NCI-H128 (cell line): ENCODE results near the gene STX16.

Source experiments
- DNase-seq: peaks from one replicate; lab custom pipeline; 2025; ENCODE audit not compliant: unreplicated experiment; lab: John Stamatoyannopoulos, UW

The STX16 gene

GRCh38 chr20:58650776-58651558, at the start of gene STX16:
TSS of gene STX16 (plus strand) at chr20:58651283. CDS start at chr20:58652007, 724 bp downstream.
- peak; percentile 73 for DNase-seq

GRCh38 chr20:58602124-58602523, 49.0 kb upstream of the STX16 start:
- DNase-seq: no peak

GRCh38 chr20:58603721-58604120, 47.4 kb upstream of the STX16 start:
- no peak for DNase-seq

GRCh38 chr20:58604128-58604881, 46.8 kb upstream of the STX16 start:
- no peak for DNase-seq

GRCh38 chr20:58605292-58606065, 45.6 kb upstream of the STX16 start:
- DNase-seq: no peak

- no peak for DNase-seq
Observed at GRCh38 chr20:58606184-58606583, 44.9 kb upstream of the STX16 start.

- no peak for DNase-seq
Observed at GRCh38 chr20:58608096-58608840, 42.8 kb upstream of the STX16 start.

GRCh38 chr20:58609026-58609425, 42.1 kb upstream of the STX16 start:
- no peak for DNase-seq

GRCh38 chr20:58610071-58610800, 40.8 kb upstream of the STX16 start:
- no peak for DNase-seq

- no peak for DNase-seq
Observed at GRCh38 chr20:58610811-58611210, 40.3 kb upstream of the STX16 start.

- no peak for DNase-seq
Observed at GRCh38 chr20:58611236-58612030, 39.6 kb upstream of the STX16 start.

- DNase-seq: no peak
Observed at GRCh38 chr20:58612121-58612691, 38.9 kb upstream of the STX16 start.

GRCh38 chr20:58613061-58613854, 37.8 kb upstream of the STX16 start:
- DNase-seq: no peak

GRCh38 chr20:58614366-58614765, 36.7 kb upstream of the STX16 start:
- no peak for DNase-seq

GRCh38 chr20:58614984-58615760, 35.9 kb upstream of the STX16 start:
- no peak for DNase-seq

GRCh38 chr20:58616411-58616810, 34.7 kb upstream of the STX16 start:
- no peak for DNase-seq

GRCh38 chr20:58617158-58617557, 33.9 kb upstream of the STX16 start:
- DNase-seq: no peak
